Measurements from ENCODE around the gene TSHZ1.

DNA sequence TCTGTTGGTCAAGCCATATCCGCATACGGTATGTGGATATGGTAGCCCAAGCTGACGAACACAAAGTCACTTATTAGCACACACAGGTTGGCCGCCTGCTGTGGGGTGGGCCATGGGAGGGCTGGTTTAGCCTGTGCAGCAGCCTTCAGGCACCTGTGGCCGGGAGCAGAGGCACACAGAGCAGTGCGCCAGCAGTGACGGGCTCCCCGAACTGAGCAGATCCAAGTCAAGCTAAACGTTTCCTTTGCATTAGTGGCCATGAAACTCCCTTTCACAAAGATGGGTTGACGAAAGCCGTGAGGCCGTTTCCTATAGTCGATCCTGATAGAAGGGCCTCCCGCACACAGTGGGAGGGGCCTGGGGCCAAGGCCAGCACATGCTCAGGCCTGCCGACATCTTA lies 72.1 kb downstream of the TSHZ1 start:
- no peak for TF ChIP-seq CTCF (IDR thresholded peaks at IDR 0.05; ENCODE audit: low read length)
- no peak for TF ChIP-seq EZH2 (IDR thresholded peaks at IDR 0.05; ENCODE audit: borderline replicate concordance, low read length)
